ENCODE measurements around the gene MYOZ2. TPM values are rescaled to one million over a fixed set of nuclear protein-coding genes. Genes with fewer than 3 reads are reported as not detected.

Gene MYOZ2
- total and polyA plus RNA-seq, 2 of the 13 experiments (the other 11 are each of a cell fraction or from before 2014, with no cell fraction given), result 0.03 TPM; not detected in 1

- TF ChIP-seq HMGXB4 (CRISPR knock-in tag; IDR thresholded peaks at IDR 0.05; ENCODE audit: borderline replicate concordance in 1 of 2, low read depth in 1 of 2) (peak in 1 of 2 experiments; percentile 53; a peak in 1 of 4 replicates), PAX8 (CRISPR knock-in tag; IDR thresholded peaks at IDR 0.05; ENCODE audit: borderline replicate concordance) (no peak), ZMYM4 (CRISPR knock-in tag; IDR thresholded peaks at IDR 0.05) (peak; percentile 86), ZNF580 (CRISPR knock-in tag; IDR thresholded peaks at IDR 0.05; ENCODE audit: borderline replicate concordance, low read depth) (peak; percentile 23; the same call in 1 of the 2 replicates), MXD4 (CRISPR knock-in tag; IDR thresholded peaks at IDR 0.05) (0 out of 2 replicates have a peak, but pooled peaks have one; percentile 23), ARNT2 (CRISPR knock-in tag; IDR thresholded peaks at IDR 0.05; ENCODE audit: low read depth) (no peak), ZNF350 (CRISPR knock-in tag; IDR thresholded peaks at IDR 0.05; ENCODE audit: borderline replicate concordance, low read depth) (peak; percentile 45; the same call in 1 of the 2 replicates), ZNF354B (CRISPR knock-in tag; IDR thresholded peaks at IDR 0.05) (no peak), SIX4 (CRISPR knock-in tag; IDR thresholded peaks at IDR 0.05) (no peak), SIX1 (CRISPR knock-in tag; IDR thresholded peaks at IDR 0.05; ENCODE audit: borderline replicate concordance) (no peak), GATAD1 (CRISPR knock-in tag; IDR thresholded peaks at IDR 0.05) (0 out of 2 replicates have a peak, but pooled peaks have one; percentile 40), HOXA5 (CRISPR knock-in tag; IDR thresholded peaks at IDR 0.05) (no peak), TRAFD1 (CRISPR knock-in tag; IDR thresholded peaks at IDR 0.05; ENCODE audit: borderline replicate concordance) (no peak), E2F5 (CRISPR knock-in tag; conservative IDR thresholded peaks at IDR 0.05) (no peak), ZNF761 (CRISPR knock-in tag; conservative IDR thresholded peaks at IDR 0.05) (no peak), NFIC (IDR thresholded peaks at IDR 0.05; ENCODE audit: low read length) (no peak), FOXA3 (CRISPR knock-in tag; IDR thresholded peaks at IDR 0.05) (peak; percentile 53), NFKB2 (CRISPR knock-in tag; IDR thresholded peaks at IDR 0.05; ENCODE audit: borderline replicate concordance) (peak; percentile 37; the same call in 1 of the 2 replicates), KAT8 (CRISPR knock-in tag; IDR thresholded peaks at IDR 0.05) (peak; percentile 77), CEBPG (CRISPR knock-in tag; IDR thresholded peaks at IDR 0.05) (peak; percentile 48), ZBTB3 (CRISPR knock-in tag; IDR thresholded peaks at IDR 0.05; ENCODE audit: borderline replicate concordance, low read depth) (no peak), YY1 (IDR thresholded peaks at IDR 0.05; ENCODE audit: insufficient read depth, insufficient replicate concordance, low read depth, low read length) (peak; percentile 79), MTF2 (CRISPR knock-in tag; IDR thresholded peaks at IDR 0.05; ENCODE audit: borderline replicate concordance) (peak; percentile 90; the same call in 1 of the 2 replicates), ZNF607 (CRISPR knock-in tag; IDR thresholded peaks at IDR 0.05; ENCODE audit: borderline replicate concordance) (0 out of 2 replicates have a peak, but pooled peaks have one; percentile 18)
These were observed 62.2 kb downstream of the MYOZ2 start (continued) for GRCh38 chr4:119197772-119198212.

All from HepG2 (cell line).